Stimulated activated naive CD4-positive, alpha-beta T cell treated with Interleukin-2 at 50 U/mL for 16 hours (primary cell): ENCODE data around the gene LMF1.

ENCODE experiments used
- DNase-seq: peaks from one replicate; lab custom pipeline; 2025; lab: John Stamatoyannopoulos, UW

LMF1 gene

GRCh38 chr16:929227-930073 lies 41.3 kb downstream of the LMF1 start:
- DNase-seq, result no peak

- no peak for DNase-seq
These were observed 42.3 kb downstream of the LMF1 start for GRCh38 chr16:928526-928925.

- DNase-seq, result no peak
These were observed 42.9 kb downstream of the LMF1 start for GRCh38 chr16:927931-928330.

GRCh38 chr16:927406-927805 lies 43.4 kb downstream of the LMF1 start:
- DNase-seq, result no peak

GRCh38 chr16:926715-927114 lies 44.1 kb downstream of the LMF1 start:
- no peak for DNase-seq

GRCh38 chr16:924806-925205 lies 46.0 kb downstream of the LMF1 start:
- no peak for DNase-seq

GRCh38 chr16:924063-924462 lies 46.7 kb downstream of the LMF1 start:
- DNase-seq, result no peak

GRCh38 chr16:923184-923583 lies 47.6 kb downstream of the LMF1 start:
- no peak for DNase-seq

GRCh38 chr16:922051-922450 lies 48.7 kb downstream of the LMF1 start:
- DNase-seq, result no peak

GRCh38 chr16:921321-921905 lies 49.4 kb downstream of the LMF1 start:
- DNase-seq, result no peak

- no peak for DNase-seq
These were observed 50.1 kb downstream of the LMF1 start for GRCh38 chr16:920717-921116.

GRCh38 chr16:920051-920681 lies 50.6 kb downstream of the LMF1 start:
- DNase-seq, result no peak

GRCh38 chr16:919658-920050 lies 51.1 kb downstream of the LMF1 start:
- no peak for DNase-seq

GRCh38 chr16:918741-919657 lies 51.8 kb downstream of the LMF1 start:
- DNase-seq, result no peak

GRCh38 chr16:918068-918467 lies 52.7 kb downstream of the LMF1 start:
- no peak for DNase-seq

- no peak for DNase-seq
These were observed 53.2 kb downstream of the LMF1 start for GRCh38 chr16:917591-918061.

GRCh38 chr16:916035-916799 lies 54.6 kb downstream of the LMF1 start:
- no peak for DNase-seq

- DNase-seq, result no peak
These were observed 55.2 kb downstream of the LMF1 start for GRCh38 chr16:915546-915945.

GRCh38 chr16:914440-914839 lies 56.3 kb downstream of the LMF1 start:
- DNase-seq, result no peak

- DNase-seq, result no peak
These were observed 56.9 kb downstream of the LMF1 start for GRCh38 chr16:913817-914439.
